HG03095 (cell line): Measurements from ENCODE around the gene PPARGC1A.

Experiments used
- ATAC-seq: cut with Tn5 transposase; IDR thresholded peaks from one replicate; pipeline ENCODE4 v1.9.1; 2021; ENCODE audit warnings: moderate library complexity; ENCODE audit not compliant: unreplicated experiment

Gene PPARGC1A

DNA sequence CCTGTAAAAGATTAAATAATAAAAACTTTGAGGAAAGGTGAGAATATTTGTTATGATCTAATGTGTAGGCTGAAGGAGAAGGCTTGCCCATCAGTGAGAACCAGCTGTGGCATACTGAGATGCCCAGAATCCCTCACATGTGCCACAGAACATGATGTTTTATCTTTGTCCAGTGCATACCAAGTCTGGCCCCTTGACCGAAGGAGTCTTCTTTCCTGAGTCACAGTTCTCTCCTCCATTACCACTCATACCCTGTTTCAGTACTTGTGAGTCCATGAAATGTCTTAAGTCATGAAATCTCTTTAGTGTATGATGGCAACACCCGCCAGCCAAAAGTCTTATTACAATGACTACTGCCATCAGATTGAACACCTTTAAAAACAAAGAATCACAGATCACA, 42.7 kb downstream of the PPARGC1A start:
- no peak for ATAC-seq

DNA sequence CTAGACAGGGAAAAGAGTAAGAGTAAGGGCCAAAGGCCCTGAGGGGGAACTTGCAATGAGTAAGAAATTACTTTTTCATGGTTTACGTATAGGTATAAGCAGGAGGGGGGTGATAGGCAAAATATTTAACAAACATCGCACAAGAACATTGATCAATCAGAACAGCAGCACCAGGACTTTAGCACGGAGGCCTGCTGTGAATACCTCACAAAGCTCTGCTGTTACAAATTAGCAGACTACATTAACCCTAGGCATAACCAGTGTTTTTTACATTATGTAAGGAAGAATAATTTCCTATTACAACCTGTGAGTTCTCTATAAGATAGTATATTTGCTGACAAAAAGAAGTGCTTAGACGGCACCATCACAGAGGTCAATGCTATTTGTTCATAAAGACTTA, 44.9 kb downstream of the PPARGC1A start:
- ATAC-seq = no peak

DNA sequence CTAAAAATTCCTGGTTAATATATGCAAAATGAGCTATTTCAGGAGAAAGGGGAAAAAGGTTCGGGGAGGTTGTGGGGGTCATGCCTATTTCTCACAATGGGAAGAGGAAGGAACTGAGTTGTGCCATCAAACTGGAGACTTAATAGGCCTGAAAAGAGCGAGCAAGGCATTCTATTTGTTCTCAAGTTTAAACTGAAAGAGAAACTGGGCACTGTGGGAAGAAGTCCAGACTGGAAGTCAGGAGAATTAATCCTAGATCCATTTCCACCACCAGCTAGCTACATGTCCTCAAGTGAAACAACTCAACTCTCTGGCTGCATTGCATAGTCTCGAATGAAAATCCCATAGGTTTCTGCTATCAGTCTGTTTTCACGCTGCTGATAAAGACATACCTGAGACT, 50.6 kb downstream of the PPARGC1A start:
- ATAC-seq = no peak

DNA sequence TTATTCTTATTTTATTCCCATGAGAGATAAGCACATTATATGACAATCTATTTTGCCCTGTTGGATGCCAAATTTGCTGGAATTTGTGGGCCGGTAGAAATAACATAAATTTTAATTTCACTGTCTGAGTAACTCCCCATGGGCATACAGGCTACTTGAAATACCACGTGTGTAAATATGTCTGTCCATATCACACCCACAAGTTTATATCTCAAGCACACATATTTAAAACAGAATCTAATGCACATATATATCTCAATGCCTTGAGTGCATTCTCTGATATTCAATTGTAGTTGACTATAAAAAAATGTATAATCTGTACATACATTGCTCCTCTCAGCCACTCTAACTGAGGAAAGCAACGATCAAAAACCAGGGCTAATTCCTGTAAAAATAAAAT, 51.2 kb downstream of the PPARGC1A start:
- ATAC-seq = no peak

DNA sequence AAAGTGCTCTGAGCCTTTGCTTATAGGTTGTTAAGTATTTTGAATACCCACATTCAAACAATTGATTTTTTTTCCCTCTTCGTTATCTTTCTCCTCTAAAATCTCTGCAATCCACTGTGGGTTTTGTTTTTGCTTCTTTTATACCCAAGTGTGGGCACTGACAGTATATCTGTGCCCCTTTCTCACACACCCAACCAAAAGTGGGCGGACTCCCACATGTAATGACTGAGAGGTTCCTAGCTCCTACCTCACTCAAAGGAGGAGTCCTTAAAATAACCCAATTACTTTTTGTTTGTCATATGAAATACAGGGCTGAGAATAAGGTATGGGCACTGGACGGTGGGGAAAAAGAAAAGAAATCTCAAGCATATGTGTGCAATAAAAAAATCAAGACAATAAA, 51.7 kb downstream of the PPARGC1A start:
- ATAC-seq = no peak

DNA sequence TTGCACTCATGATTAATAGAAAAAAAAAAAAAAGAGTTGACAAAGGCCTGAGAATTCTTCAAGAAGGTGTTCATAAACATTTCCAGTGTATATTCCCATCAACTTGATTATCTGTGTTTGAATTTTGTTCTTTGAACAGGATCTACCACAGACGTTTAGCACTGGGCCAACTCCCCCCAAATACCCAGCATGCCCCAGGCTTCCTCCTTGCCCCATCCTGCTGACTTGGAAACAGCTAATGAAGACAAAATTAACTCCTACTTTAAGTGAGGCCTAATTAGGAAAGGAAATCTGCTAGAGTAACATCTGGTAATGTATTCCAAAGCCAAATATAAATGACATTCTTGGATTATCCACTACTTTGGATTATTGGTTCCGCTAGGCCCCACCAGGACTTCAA, 52.5 kb downstream of the PPARGC1A start:
- ATAC-seq = no peak

DNA sequence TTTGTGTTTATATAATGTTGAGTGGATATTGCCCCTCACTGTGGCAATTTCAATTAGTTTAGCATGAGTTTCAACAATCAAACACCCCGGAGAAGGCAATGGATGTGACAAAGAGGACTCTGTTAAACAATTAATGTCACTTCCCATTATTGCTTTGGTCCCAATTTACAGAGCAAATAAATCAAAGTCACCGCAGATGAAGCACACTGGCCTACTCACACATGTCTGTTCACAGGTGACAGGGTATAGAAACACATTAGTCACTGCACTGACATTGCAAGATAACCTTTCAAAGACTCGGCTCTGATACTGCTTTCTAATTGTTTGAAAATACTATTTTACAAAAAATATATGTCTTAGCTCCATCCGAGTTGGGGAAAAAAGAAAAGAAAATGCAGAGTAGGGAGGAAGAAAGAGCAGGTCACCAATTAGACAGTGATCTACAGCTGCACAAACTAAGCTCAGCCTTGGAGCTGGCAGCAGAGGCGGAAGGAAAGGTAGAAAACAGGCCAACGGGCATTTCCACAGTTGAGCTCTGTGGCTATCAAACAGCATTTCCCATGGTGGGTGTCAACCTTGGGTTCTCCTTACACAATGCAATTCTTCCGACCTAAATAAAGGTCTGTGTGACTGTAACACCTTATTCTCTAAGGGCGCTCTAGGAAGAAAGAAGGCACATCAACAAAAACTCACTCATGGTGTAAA, 53.9 kb downstream of the PPARGC1A start:
- no peak for ATAC-seq

DNA sequence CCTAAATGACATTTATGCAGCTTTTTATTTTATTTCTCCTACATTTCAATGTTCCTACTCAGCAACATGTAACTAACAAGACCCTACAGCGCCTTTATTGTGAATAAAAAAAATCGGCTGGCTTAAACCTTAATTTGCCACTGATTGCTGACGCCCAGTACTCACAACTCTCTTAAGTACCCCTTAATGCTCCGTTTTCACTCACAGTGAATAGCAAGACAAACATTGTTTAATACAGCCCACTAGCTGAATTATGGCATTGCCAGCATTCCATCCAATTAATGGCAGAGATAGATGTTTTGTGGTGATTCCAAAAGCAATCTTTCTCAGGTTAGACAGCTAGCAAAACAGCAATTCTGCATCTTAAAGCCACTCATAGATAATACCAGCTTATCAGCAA, 61.1 kb downstream of the PPARGC1A start:
- no peak for ATAC-seq

DNA sequence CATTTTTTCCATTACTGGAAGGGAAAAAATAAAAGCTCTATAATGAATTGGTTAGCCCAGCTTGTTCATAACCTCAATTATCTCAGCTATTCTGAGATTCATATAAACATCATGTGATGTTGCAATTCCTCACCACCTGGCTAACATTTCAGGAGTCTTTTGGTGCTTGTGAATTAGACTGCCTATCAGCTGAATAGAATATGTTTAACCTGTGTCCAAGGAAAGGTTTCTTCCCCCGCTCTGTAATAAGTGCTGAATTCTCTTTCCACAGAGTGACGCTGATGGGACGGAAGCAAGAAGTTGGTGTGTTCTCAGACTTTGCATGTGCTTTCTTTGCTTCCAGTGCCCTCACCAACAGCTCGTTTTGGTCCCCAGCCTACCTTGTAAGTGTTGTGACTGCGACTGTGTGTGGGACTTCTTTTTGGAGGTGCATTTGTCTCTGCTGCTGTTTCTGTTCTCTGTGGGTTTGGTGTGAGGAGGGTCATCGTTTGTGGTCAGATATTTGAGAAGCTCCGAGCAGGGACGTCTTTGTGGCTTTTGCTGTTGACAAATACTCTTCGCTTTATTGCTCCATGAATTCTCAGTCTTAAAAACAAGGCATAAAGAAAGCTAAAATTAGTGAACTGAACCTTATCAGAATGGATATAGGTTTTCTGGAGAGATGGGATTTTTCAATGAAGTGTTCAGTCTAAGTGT, 61.7 kb downstream of the PPARGC1A start:
- ATAC-seq = no peak

DNA sequence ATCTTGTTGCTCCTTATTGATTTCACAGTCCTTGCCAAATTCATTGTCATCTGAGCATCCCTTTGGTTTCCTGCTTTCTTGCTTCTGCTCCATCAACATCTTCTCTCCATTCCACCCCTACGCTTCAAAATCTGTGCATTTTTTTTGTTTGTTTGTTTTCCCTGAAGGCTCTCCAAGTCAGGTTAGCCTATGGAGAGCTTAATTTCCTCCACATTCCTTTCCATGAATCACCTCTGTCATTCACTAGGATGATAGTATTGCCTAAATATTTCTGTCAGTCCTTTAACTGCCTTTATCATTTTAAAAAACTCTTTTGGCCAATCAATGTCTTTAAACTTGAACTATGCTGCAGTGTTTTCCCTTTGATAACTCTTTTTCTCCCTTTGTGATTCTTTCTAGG, 67.7 kb downstream of the PPARGC1A start:
- ATAC-seq = no peak

DNA sequence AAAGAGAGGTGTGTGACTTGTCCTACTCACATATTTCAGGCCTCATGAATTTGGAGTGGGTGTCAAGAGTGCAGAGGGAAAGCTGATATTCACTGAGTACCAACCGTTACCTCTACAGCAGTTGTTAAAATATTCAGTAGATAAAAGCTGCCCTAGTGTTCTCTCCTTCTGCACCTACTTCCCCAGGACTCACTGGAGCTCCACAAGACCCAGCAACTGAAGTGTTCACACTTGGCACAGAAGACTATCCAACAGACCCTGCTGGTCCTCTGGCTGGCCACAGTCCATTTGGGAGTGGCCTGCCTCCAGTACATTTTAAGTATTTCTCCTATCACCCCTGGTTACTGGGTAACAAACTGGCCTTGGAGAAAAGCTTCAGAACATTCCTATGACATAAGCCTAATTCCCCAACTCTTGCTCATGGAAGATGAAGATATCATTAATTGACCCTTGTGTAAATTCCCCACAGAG, 70.8 kb downstream of the PPARGC1A start:
- ATAC-seq = no peak

DNA sequence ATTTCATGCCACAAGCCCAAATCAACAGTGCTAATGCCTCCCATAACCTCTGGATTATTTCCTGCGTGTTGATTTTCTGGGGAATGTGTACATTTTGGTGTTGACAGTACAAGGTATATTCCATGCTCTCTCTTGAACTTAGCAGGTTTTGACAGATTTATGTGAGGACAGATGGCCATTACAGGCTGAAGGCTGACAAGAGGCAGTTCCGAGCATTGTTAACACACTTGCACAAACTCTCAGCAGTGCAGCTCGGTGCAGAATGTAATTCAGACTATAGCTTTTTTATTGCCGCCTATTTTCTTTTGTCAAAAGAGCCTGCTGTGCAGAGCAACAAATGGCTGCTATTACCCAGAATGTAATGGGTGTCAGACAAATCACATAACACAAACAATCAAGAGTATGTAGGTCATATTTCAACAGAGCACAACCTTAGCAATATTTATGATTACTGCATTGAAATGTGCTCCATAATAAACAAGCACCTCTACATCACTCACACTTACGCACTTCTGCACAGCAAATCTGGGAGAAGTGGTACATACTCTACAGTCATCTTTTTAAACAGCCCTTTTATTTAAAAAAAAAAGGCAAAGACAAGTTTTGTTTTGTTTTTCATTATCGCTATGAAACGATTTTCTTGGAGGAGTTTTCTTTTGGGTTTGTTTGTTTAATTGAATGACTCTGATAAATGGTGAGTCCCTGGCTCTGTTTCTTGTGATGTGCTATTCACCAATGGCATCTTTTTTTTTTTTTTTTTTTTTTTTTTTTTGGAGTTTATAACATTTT, 71.6 kb downstream of the PPARGC1A start:
- ATAC-seq = no peak

DNA sequence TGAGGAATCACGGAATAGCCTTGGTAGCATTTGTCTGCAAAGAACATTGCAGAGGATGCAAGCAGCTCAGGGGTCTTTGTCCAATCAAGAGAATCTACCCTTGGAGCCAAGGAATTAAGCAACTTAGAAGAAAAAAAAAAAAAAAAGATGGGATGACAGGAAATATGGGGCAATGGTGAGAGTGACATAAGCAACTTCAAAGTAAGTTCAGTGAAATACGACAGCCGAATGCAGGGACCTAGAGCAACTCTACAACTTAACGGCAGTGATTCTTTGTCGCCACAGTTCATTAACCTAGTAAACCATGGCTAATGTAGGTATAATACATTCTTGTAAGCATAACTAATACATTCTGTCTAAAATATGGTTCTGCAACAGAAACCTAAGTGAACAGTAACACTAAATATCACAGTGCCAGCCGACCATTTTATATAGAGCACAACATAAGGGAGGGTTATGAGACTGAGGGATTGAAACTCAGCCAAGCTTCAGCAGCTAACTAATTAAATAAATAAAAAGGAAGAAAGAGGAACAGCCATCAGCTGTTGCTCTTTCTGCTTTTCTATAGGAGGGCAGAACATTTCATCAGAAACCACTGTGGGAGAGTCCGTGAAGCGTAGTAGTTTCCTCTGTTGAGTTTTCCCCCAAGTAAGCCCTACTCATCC, 74.7 kb downstream of the PPARGC1A start:
- no peak for ATAC-seq

DNA sequence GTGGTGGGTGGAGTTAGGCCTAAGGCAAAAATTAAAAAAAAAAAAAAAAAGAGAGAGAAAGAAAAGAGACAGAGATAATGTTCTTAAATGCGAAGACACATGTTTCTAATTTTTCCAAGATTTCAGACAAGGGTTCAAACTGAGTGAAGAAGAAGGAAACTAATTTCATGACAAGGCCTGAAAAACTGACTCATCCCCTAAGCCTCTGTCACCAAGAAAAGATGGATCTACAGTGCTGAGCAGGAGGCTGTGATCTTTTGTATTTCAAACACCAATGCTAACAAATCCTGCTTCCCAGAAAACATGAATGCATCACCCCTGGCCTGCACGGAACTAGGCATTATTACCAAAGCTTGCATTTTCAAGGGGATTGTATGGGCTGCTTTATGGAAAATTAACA, 75.3 kb downstream of the PPARGC1A start:
- no peak for ATAC-seq

DNA sequence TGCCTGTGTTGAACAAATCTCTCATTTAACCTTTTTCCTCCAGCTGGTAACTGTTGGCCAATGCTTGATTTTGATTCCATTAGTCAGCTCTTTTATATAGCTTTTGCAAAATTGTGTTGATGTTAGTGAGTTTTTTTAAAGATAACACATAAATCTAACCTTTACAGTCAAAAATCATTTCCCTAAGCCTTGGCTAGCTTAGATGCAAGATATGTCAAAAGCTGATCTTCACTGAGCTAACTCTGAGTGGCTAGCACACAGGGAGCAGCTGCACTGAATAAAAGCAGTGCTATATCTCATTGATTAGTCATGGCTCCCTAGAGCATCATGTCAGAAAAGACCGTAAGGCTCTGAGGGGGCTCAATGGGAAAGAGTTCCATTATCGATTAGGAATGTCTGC, 78.7 kb downstream of the PPARGC1A start:
- no peak for ATAC-seq

DNA sequence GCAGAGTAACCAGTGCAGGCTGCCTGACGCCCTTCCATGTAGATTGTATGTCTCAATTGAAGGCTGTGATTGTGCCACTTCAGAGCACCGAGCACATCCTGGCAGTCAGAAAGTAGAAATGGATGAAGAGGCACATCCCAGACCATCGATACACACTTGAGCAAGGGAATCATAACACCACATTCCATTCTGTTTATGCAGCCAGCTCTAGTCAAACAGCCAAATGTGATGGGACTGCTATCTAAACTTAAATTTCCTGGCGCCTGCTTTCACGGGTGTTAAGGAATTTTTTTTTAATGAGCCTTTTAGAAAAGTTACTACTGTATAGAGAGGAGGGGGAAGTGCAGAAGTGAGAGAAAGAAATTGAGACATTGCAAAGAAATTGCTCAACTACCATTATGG, 84.4 kb downstream of the PPARGC1A start:
- ATAC-seq = no peak

DNA sequence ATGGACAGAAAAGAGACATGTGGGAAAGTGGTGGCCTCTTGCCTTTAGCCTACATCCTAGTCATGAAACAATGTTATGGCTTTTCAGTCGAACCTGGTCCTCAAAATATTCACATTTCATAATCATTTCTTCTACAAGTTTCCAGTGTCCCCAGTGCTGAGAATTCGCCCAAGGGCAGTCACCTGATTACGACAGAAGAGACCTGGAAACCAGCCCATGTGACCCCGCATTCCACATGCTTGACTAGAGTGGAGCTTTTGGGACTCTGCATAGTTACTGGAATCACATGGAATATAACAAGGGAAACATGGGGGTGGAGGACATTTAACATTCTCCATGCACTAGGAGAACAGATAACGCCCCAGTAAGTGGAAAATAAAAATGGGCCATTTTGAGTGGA, 100.1 kb downstream of the PPARGC1A start:
- no peak for ATAC-seq

DNA sequence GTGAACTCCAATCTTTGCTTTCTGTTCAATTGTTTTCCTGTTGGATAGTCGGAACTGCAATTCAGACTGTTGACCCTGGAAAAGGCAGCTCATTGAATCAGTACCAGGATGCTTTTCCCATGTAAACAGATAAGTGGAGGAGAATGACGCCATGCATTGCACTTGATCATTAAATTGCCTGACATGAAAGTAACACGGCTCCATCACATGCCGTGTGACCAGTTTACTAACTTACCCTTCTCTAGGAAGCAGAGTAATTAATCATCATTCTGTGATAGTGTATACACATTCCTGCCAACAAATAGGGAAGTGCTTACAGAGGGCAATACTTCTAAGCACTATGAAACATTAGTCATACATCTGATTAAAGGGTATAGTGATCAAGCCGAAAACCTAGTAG, 101.4 kb downstream of the PPARGC1A start:
- ATAC-seq = no peak

DNA sequence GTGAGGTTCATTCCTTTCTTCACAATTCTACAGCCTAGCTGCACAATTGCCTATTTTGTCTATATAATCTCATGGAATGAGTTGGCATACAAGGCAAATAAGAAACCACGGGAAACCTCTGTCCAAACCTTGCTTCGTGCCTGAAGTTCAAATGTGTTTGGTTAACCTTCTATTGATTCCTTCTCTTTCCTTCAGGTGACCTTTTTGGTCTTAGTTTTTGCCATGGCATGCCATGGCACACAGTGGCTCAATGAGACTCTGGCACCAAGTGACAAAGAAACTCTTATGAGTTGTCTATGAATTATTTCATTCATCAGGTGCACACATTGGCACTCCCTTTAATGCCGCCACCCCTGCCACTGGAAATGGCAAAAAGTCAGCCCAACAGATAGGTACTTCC, 101.8 kb downstream of the PPARGC1A start:
- no peak for ATAC-seq

DNA sequence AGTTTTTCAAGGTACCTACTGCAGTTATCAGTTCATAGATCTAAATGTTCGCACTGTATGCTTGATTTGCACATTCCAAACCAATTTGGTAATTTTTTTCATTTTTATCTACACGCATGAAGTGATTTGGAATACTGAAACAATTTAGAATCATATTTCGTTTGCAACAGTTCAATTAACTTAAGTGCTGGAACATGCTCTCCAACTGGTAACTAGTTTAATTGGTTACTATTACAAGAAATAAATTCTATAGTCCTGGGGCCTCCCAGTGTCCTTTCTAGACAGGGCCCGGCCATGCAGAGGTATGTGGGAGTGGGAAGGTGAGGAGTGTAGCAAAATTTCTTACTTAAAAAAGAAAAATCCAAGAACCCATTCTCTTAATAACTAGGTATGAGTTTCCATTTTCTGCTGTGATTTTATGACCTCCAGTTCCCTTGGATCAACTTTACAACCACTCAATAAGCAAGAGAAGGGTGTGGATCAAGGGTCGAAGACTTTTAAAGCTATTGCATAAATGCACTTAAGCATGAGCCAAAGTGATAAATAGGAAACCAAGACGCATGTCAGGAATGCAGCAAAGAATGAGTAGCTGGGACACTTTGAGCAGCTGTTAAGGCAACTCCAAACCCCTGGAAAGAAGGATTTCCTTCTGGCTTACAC, 106.9 kb downstream of the PPARGC1A start:
- ATAC-seq = no peak

DNA sequence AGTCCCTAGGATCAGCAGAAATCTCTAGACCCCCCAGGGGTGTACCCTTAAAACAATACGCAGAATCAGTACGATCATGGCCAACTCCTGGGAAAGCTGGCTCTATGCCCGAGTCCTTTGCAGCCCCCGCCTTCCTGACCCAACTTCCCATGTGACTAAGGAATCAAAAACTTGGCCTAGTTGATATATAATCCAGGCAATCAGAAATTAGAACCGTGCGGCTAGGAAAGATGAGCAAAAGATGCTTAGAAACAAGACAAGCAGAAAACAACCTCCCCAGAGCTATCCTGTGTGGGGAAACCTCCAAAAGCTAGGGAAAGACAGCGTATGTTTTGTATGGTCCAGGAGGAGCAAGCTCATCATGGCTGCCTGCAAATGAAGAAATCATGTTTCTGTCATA, 110.0 kb downstream of the PPARGC1A start:
- no peak for ATAC-seq
